H9 (cell line): ENCODE data around the gene MISP. TPM values are rescaled to one million over a fixed set of nuclear protein-coding genes. Genes with fewer than 3 reads are reported as not detected.

Source experiments
- DNase-seq: peaks from one replicate; pipeline ENCODE4 v3.0.0-alpha.2; 2017
- H2AFZ ChIP-seq: one replicate; pipeline ENCODE4 v1.6.1; 2013; ENCODE audit warnings: mild to moderate bottlenecking, low read length, control low read depth, moderate library complexity
- H2AK5ac ChIP-seq: 2 replicates; pipeline ENCODE4 v1.6.1; 2013; ENCODE audit warnings: low read length, control low read depth, mixed read lengths; ENCODE audit not compliant: insufficient read length
- H2BK120ac ChIP-seq: one replicate; pipeline ENCODE4 v1.6.1; 2013; ENCODE audit warnings: low read depth, mild to moderate bottlenecking, low read length, control low read depth, inconsistent platforms; ENCODE audit not compliant: poor library complexity, severe bottlenecking
- H2BK12ac ChIP-seq: 2 replicates; pipeline ENCODE4 v1.6.1; 2013; ENCODE audit warnings: low read length, control low read depth, mixed read lengths, low read depth; ENCODE audit not compliant: insufficient read length
- H2BK15ac ChIP-seq: 2 replicates; pipeline ENCODE4 v1.6.1; 2013; ENCODE audit warnings: low read depth, low read length, control low read depth
- H2BK20ac ChIP-seq: one replicate; pipeline ENCODE4 v1.6.1; 2013; ENCODE audit warnings: low read depth, mild to moderate bottlenecking, low read length, control low read depth, inconsistent platforms; ENCODE audit not compliant: poor library complexity, severe bottlenecking
- H2BK5ac ChIP-seq: 2 replicates; pipeline ENCODE4 v1.6.1; 2013; ENCODE audit warnings: low read length, control low read depth, mixed read lengths; ENCODE audit not compliant: insufficient read length
- H3K14ac ChIP-seq: 2 replicates; pipeline ENCODE4 v1.6.1; 2013; ENCODE audit warnings: low read length, control low read depth; ENCODE audit not compliant: insufficient read depth
- H3K18ac ChIP-seq: 2 replicates; pipeline ENCODE4 v1.6.1; 2013; ENCODE audit warnings: low read depth, mild to moderate bottlenecking, mixed read lengths, low read length, control low read depth; ENCODE audit not compliant: insufficient read length
- H3K23ac ChIP-seq: 2 replicates; pipeline ENCODE4 v1.6.1; 2013; ENCODE audit warnings: low read length, control low read depth, mixed read lengths, low read depth; ENCODE audit not compliant: insufficient read length
- H3K23me2 ChIP-seq: 2 replicates; pipeline ENCODE4 v1.6.1; 2013; ENCODE audit warnings: low read depth, mild to moderate bottlenecking, mixed read lengths, low read length, control low read depth; ENCODE audit not compliant: insufficient read length, poor library complexity, severe bottlenecking
- H3K27ac ChIP-seq: 2 replicates; pipeline ENCODE4 v1.5.1; 2013; ENCODE audit warnings: low read length, control low read depth, mixed read lengths, low read depth; ENCODE audit not compliant: insufficient read length
- H3K27me3 ChIP-seq: 2 replicates; pipeline ENCODE4 v1.6.1; 2013; ENCODE audit warnings: low read length, control low read depth, inconsistent platforms; ENCODE audit not compliant: insufficient read depth
- H3K4ac ChIP-seq: 2 replicates; pipeline ENCODE4 v1.6.1; 2013; ENCODE audit warnings: low read depth, mild to moderate bottlenecking, control low read depth, inconsistent platforms, low read length, moderate library complexity
- H3K4me1 ChIP-seq: 2 replicates; pipeline ENCODE4 v1.6.1; 2013; ENCODE audit warnings: low read length, control low read depth, inconsistent platforms; ENCODE audit not compliant: insufficient read depth
- H3K4me2 ChIP-seq: 2 replicates; pipeline ENCODE4 v1.6.1; 2013; ENCODE audit warnings: low read length, control low read depth, mixed read lengths; ENCODE audit not compliant: insufficient read length, insufficient read depth
- H3K56ac ChIP-seq: 2 replicates; pipeline ENCODE4 v1.6.1; 2013; ENCODE audit warnings: low read depth, mild to moderate bottlenecking, mixed read lengths, low read length, control low read depth; ENCODE audit not compliant: insufficient read length
- H3K79me1 ChIP-seq: 2 replicates; pipeline ENCODE4 v1.6.1; 2013; ENCODE audit warnings: low read depth, mild to moderate bottlenecking, moderate library complexity, low read length, control low read depth, inconsistent platforms; ENCODE audit not compliant: insufficient read depth, poor library complexity, severe bottlenecking
- H3K79me2 ChIP-seq: 2 replicates; pipeline ENCODE4 v1.6.1; 2013; ENCODE audit warnings: low read length, control low read depth, inconsistent platforms; ENCODE audit not compliant: insufficient read depth
- H3K9ac ChIP-seq: 2 replicates; pipeline ENCODE4 v1.6.1; 2013; ENCODE audit warnings: low read length, control low read depth, mixed read lengths; ENCODE audit not compliant: insufficient read length; ENCODE audit errors: extremely low read depth
- H3K9me3 ChIP-seq: one replicate; pipeline ENCODE4 v1.6.1; 2013; ENCODE audit warnings: low read depth, low read length, inconsistent platforms; ENCODE audit not compliant: control insufficient read depth
- H3T11ph ChIP-seq: one replicate; pipeline ENCODE4 v1.6.1; 2013; ENCODE audit warnings: mild to moderate bottlenecking, low read length, control low read depth, inconsistent platforms
- H4K20me1 ChIP-seq: one replicate; pipeline ENCODE4 v1.6.1; 2013; ENCODE audit not compliant: control insufficient read depth, insufficient read length, insufficient read depth
- H4K5ac ChIP-seq: 2 replicates; pipeline ENCODE4 v1.6.1; 2013; ENCODE audit warnings: low read depth, mild to moderate bottlenecking, mixed read lengths, low read length, control low read depth; ENCODE audit not compliant: insufficient read length
- H4K8ac ChIP-seq: replicated peaks from 2 replicates; pipeline ENCODE4 v1.6.1; 2013; ENCODE audit warnings: low read length, control low read depth, mixed read lengths, low read depth; ENCODE audit not compliant: insufficient read length
- H4K91ac ChIP-seq: 2 replicates; pipeline ENCODE4 v1.6.1; 2013; ENCODE audit warnings: low read depth, mild to moderate bottlenecking, moderate library complexity, mixed read lengths, low read length, control low read depth; ENCODE audit not compliant: insufficient read length
- H3K27ac Mint-ChIP-seq, 3 experiments: 2 replicates in 2 of 3; 3 replicates in 1 of 3; pipeline ENCODE4 v1.8.0; 2020 to 2021; ENCODE audit warnings: mixed read lengths in 3 of 3, mild to moderate bottlenecking in 1 of 3, moderate library complexity in 1 of 3
- H3K27me3 Mint-ChIP-seq: 2 replicates; pipeline ENCODE4 v1.8.0; 2021; ENCODE audit warnings: low read depth, mild to moderate bottlenecking, moderate library complexity, mixed read lengths
- H3K36me3 Mint-ChIP-seq, 3 experiments: 2 replicates in 2 of 3; 3 replicates in 1 of 3; pipeline ENCODE4 v1.8.0; 2020 to 2021; ENCODE audit warnings: low read depth in 3 of 3, mixed read lengths in 3 of 3; ENCODE audit not compliant: insufficient read depth in 1 of 3
- H3K4me1 Mint-ChIP-seq, 2 experiments: 2 replicates each; pipeline ENCODE4 v1.8.0; 2020; ENCODE audit warnings: mixed read lengths in 2 of 2
- H3K4me3 Mint-ChIP-seq, 2 experiments: 2 replicates in 1 of 2; 3 replicates in 1 of 2; pipeline ENCODE4 v1.8.0; 2020 to 2021; ENCODE audit warnings: mild to moderate bottlenecking in 2 of 2, mixed read lengths in 2 of 2, moderate library complexity in 1 of 2
- H3K9me3 Mint-ChIP-seq, 2 experiments: 2 replicates in 1 of 2; 3 replicates in 1 of 2; pipeline ENCODE4 v1.8.0; 2020; ENCODE audit warnings: mild to moderate bottlenecking in 2 of 2, mixed read lengths in 2 of 2, moderate library complexity in 1 of 2
- WGBS: extraction: QIAGEN DNeasy Blood & Tissue Kit; methylation state at CpG from one replicate; pipeline ENCODE4 v1.1.7; 2013; ENCODE audit warnings: missing lambda C conversion rate, low lambda C conversion rate, mixed read lengths; ENCODE audit not compliant: insufficient read length; ENCODE audit errors: extremely low coverage; 5-methylcytosine and 5-hydroxymethylcytosine counted together
- total RNA-seq: library from RNA; stranded (reverse); gene quantifications from 2 replicates; pipeline ENCODE4 v1.2.1, GENCODE V29; 2021
- TF ChIP-seq, protein P1 (sequence below): fragments of 200-600 bp; sonication (generic); conservative IDR thresholded peaks from 3 replicates; pipeline ENCODE4 v1.8.0; 2021; ENCODE audit warnings: antibody characterized with exemption, mild to moderate bottlenecking

Gene MISP
- total RNA-seq, 1 experiment from 2014 or later: 0.44 TPM

DNA sequence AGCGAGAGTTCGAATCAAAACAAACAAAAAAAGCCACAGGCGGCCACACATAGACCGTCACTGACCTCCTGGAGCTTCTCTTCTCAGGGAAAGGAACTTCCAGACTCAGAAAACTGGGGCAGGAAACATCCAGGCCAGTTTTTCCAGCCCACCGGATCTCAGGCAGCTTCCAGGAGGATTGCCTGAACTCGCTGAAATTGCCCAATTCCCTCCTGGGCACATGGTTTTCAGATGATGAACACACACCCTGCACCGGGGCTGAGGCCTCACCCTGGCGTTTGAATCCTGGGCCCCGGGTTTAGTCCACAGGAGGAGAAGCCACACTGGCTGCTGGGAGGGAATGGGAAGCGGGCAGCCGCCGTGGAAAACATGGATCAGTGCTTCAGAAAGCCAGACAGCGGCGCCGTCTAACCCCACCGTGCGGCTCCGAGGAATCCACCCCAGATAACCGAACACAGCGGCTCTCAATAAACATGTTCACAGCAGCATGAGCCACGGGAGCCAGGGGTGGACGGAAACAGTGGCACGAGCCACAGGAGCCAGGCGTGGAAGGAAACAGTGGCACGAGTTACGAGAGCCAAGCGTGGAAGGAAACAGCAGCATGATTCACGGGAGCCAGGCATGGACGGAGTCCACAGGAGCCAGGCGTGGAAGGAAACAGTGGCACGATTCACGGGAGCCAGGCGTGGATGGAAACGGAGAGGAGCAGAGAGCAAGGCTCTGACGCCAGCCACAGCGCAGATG lies 28.2 kb downstream of the MISP start:
- H2BK5ac ChIP-seq: no peak overlapping the region
- no peak overlapping the region for H3K14ac ChIP-seq
- no peak overlapping the region for H4K5ac ChIP-seq
- Mint-ChIP-seq H3K36me3 (peaks cover 0 to 4% (median 0%) of the 10 kb centered on the region in 3 experiments; a peak in 2 of 7 replicates), H3K9me3 (no peaks in the 10 kb centered on the region; a peak in 2 of 5 replicates), H3K27me3 (peaks cover 4% of the 10 kb centered on the region), H3K4me1 (peaks cover 19 to 25% of the 10 kb centered on the region in 2 experiments), H3K4me3 (no peak overlapping the region), H3K27ac (peak overlapping the region in 1 of 3 experiments; percentile 66; a peak in 2 of 7 replicates)
- no peak overlapping the region for H2BK120ac ChIP-seq
- no peaks in the 10 kb centered on the region for H3K9me3 ChIP-seq
- no peak overlapping the region for H3K4me2 ChIP-seq
- H4K91ac ChIP-seq: no peak overlapping the region
- no peak overlapping the region for H3K27ac ChIP-seq
- TF ChIP-seq, protein P1, sequence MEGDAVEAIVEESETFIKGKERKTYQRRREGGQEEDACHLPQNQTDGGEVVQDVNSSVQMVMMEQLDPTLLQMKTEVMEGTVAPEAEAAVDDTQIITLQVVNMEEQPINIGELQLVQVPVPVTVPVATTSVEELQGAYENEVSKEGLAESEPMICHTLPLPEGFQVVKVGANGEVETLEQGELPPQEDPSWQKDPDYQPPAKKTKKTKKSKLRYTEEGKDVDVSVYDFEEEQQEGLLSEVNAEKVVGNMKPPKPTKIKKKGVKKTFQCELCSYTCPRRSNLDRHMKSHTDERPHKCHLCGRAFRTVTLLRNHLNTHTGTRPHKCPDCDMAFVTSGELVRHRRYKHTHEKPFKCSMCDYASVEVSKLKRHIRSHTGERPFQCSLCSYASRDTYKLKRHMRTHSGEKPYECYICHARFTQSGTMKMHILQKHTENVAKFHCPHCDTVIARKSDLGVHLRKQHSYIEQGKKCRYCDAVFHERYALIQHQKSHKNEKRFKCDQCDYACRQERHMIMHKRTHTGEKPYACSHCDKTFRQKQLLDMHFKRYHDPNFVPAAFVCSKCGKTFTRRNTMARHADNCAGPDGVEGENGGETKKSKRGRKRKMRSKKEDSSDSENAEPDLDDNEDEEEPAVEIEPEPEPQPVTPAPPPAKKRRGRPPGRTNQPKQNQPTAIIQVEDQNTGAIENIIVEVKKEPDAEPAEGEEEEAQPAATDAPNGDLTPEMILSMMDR: no peak
- no peaks in the 10 kb centered on the region; the same call in 1 of the 2 replicates for H3K4me1 ChIP-seq
- H3K56ac ChIP-seq: no peak overlapping the region
- no peak overlapping the region for H4K8ac ChIP-seq
- no peak for DNase-seq
- WGBS: no CpG with 5 or more reads among the region's 36 CpGs
- H2AFZ ChIP-seq: no peak overlapping the region
- H3K23ac ChIP-seq: no peak overlapping the region
- no peak overlapping the region for H2BK12ac ChIP-seq
- H3K79me2 ChIP-seq: no peaks in the 10 kb centered on the region
- H3K4ac ChIP-seq: no peak overlapping the region
- no peak overlapping the region for H3K18ac ChIP-seq
- H4K20me1 ChIP-seq: no peaks in the 10 kb centered on the region
- no peaks in the 10 kb centered on the region for H3K27me3 ChIP-seq
- peaks cover 16% of the 10 kb centered on the region for H3K23me2 ChIP-seq
- no peak overlapping the region for H2BK15ac ChIP-seq
- H2AK5ac ChIP-seq: no peak overlapping the region
- no peak overlapping the region for H2BK20ac ChIP-seq
- no peak overlapping the region for H3K9ac ChIP-seq
- H3K79me1 ChIP-seq: no peaks in the 10 kb centered on the region
- no peak overlapping the region for H3T11ph ChIP-seq
